NB4 (cell line): ENCODE results near the gene USP10.

Source experiments
- CTCF ChIP-seq: IDR thresholded peaks from one replicate; pipeline ENCODE4 v1.5.1; 2012; ENCODE audit warnings: low read depth, low read length
- MAX ChIP-seq: IDR thresholded peaks from 2 replicates; pipeline ENCODE4 v1.6.1; 2011; ENCODE audit warnings: low read depth, low read length

- TF ChIP-seq CTCF (no peak), MAX (no peak)
Observed at GRCh38 chr16:84726669-84727467, 27.1 kb downstream of the USP10 start.
